Activated CD4-positive, alpha-beta memory T cell treated with anti-CD3 and anti-CD28 coated beads for 36 hours (primary cell): Measurements from ENCODE around the gene PLTP. TPM values are rescaled to one million over a fixed set of nuclear protein-coding genes. Genes with fewer than 3 reads are reported as not detected.

Source experiments
- CTCF ChIA-PET: fragments of 350-600 bp; sonication (Branson Sonifier 250); formaldehyde crosslinking; loops from one replicate; lab custom pipeline; 2021; ENCODE audit warnings: antibody characterized with exemption, inconsistent platforms; lab: Charles Lee
- POLR2A ChIA-PET: fragments of 350-600 bp; sonication (Branson Sonifier 250); formaldehyde crosslinking; loops from one replicate; lab custom pipeline; 2021; ENCODE audit warnings: antibody characterized with exemption; lab: Charles Lee
- DNase-seq: peaks from one replicate; pipeline ENCODE4 v3.0.0-alpha.2; 2020
- H3K27ac Mint-ChIP-seq: one replicate; pipeline ENCODE4 v1.8.0; 2021; ENCODE audit warnings: mixed read lengths
- H3K27me3 Mint-ChIP-seq: one replicate; pipeline ENCODE4 v1.8.0; 2021; ENCODE audit warnings: mixed read lengths
- H3K36me3 Mint-ChIP-seq: one replicate; pipeline ENCODE4 v1.8.0; 2021; ENCODE audit warnings: mixed read lengths
- H3K4me1 Mint-ChIP-seq: one replicate; pipeline ENCODE4 v1.8.0; 2021; ENCODE audit warnings: low read depth, mixed read lengths
- H3K4me3 Mint-ChIP-seq: one replicate; pipeline ENCODE4 v1.8.0; 2021; ENCODE audit warnings: mild to moderate bottlenecking, mixed read lengths
- H3K9me3 Mint-ChIP-seq: one replicate; pipeline ENCODE4 v1.8.0; 2021; ENCODE audit warnings: mixed read lengths
- intact Hi-C: fragments of 100-400 bp; cut with micrococcal nuclease; formaldehyde crosslinking; loops from one replicate; pipeline ENCODE4 v1.15.1; 2023
- total RNA-seq, 2 experiments: library from RNA; stranded (reverse); gene quantifications; one replicate each; pipeline ENCODE4 v1.2.3, GENCODE V29; 2021

The PLTP gene
- total RNA-seq, 2 experiments from 2014 or later = 9.4 to 9.5 TPM

DNA sequence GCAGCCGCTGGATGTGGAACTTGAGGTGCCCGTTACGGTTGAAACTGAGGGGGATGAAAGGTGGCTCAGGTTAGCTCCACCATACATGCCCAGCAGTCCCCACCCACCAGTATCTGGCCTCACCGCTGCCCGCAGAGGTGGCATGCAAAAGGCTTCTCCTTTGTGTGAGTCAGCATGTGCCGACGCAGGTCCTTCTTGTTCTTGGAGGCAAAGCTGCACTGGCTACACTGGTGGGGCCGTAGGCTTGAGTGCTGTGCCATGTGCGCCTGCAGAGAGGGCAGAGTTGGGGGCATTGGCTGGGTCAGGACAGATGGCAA, 38.3 kb upstream of the PLTP start:
- no peak overlapping the region for H3K4me3 Mint-ChIP-seq
- no peak for DNase-seq
- CTCF ChIA-PET = interaction anchor here (2.8 kb wide), 1 partner anchor 20 kb away, joined by 16 read pairs; no protein-coding TSS in a partner anchor
- no peaks in the 10 kb centered on the region for H3K27me3 Mint-ChIP-seq
- no peak overlapping the region for H3K27ac Mint-ChIP-seq
- H3K4me1 Mint-ChIP-seq = peaks cover 11% of the 10 kb centered on the region
- POLR2A ChIA-PET = interaction anchor here (0.8 to 2.1 kb wide), 3 partner anchors 8 to 13 kb away, joined by 3 to 10 read pairs (median 4); no protein-coding TSS in a partner anchor
- no peaks in the 10 kb centered on the region for H3K9me3 Mint-ChIP-seq
- intact Hi-C loops = no loop called here
- peaks cover 34% of the 10 kb centered on the region for H3K36me3 Mint-ChIP-seq

DNA sequence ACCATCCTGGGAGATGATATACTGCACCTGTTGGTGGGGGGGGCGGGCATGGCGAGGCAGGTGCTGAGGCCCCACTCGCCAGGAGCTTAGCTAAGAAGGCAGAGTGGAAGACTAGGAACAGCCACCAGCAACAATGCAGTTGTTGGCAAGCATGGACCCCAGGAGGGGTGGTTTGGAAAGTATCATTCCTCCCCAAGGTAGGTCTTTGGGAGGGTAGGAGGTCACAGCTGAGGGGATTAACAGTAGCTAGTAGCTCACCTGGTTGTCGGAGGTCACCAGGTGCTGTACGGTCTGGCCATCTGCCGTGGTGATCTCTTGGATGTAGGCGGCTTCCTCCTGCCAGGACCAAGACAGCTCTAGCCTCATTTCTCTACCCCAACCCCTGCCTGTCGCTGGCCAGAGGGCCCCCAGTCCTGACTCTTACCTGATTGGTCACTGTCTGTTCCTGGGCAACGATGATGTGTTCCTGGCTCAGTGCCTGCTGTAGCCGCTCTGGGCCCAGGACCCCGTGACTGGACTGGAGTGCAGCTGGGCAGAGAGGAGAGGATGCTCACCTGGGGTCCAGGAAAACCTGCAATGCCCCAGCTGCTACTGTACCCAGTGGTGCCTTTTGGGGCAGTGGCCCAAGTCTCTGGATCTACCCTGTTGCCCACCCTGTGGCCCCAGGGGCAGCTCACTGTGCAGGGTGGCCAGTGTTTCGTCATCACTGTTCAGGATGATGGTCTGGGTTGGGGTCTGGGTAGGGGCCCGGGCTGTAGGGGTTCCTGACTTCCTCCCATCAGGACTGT, 37.8 kb upstream of the PLTP start:
- no peak overlapping the region for H3K4me3 Mint-ChIP-seq
- no peak for DNase-seq
- no peaks in the 10 kb centered on the region for H3K27me3 Mint-ChIP-seq
- ChIA-PET CTCF (interaction anchor here (1.1 to 2.8 kb wide), 2 partner anchors 13 to 20 kb away, joined by 4 to 16 read pairs; no protein-coding TSS in a partner anchor), POLR2A (interaction anchor here (0.7 to 2.1 kb wide), 7 partner anchors 9 to 16 kb away, joined by 3 to 10 read pairs (median 4); no protein-coding TSS in a partner anchor)
- H3K27ac Mint-ChIP-seq = no peak overlapping the region
- intact Hi-C loops = no loop called here
- H3K36me3 Mint-ChIP-seq = peaks cover 38% of the 10 kb centered on the region
- no peaks in the 10 kb centered on the region for H3K9me3 Mint-ChIP-seq
- peaks cover 14% of the 10 kb centered on the region for H3K4me1 Mint-ChIP-seq

DNA sequence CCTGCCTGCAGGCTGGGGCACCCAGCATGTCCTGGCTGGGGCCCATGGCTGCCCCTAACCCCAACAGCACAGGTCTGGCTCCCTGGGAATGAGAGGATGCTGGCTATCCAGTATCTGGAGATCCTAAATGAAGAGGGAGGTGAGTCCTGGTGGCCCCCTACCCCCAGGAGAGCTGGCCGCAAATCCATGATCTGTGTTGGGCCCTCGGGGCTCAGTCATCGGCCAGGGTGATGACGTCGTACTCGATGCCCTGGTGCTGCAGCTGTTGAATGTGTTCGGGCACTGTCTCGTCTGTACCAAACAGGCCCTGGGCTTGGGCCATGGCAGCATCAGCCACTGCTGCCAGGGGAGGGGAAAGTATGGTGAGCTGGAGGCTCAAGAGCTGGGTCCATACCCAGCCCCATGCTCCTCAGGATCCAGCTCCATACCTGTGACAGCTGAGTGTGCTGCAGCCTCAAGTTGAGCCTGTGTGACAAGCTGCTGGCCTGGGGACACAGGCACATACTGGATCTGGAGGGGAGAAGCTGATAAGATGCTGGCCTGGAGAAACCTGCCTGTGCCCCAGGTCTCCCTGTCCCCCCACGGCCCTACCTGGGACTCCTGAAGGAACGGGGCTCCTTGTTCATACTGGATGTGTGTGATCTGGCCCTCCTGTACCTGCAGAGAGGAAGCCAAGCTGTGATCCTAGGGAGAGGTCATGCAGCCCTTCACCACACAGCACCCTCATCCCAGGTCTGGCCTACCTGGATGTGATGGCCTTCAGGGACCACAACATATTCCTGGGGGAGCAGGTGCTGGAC, 37.0 kb upstream of the PLTP start:
- H3K9me3 Mint-ChIP-seq = no peaks in the 10 kb centered on the region
- H3K27ac Mint-ChIP-seq = no peak overlapping the region
- H3K27me3 Mint-ChIP-seq = no peaks in the 10 kb centered on the region
- H3K4me3 Mint-ChIP-seq = no peak overlapping the region
- POLR2A ChIA-PET = interaction anchor here (0.7 to 2.1 kb wide), 6 partner anchors 9 to 16 kb away, joined by 3 to 10 read pairs (median 4); partner anchors contain the start of gene PCIF1
- CTCF ChIA-PET = interaction anchor here (0.7 to 2.8 kb wide), 3 partner anchors 11 to 21 kb away, joined by 3 to 16 read pairs (median 4); no protein-coding TSS in a partner anchor
- DNase-seq = no peak
- peaks cover 43% of the 10 kb centered on the region for H3K36me3 Mint-ChIP-seq
- intact Hi-C loops = no loop called here
- peaks cover 22% of the 10 kb centered on the region for H3K4me1 Mint-ChIP-seq

- peaks cover 28% of the 10 kb centered on the region for H3K4me1 Mint-ChIP-seq
- POLR2A ChIA-PET = interaction anchor here (1.0 to 2.1 kb wide), 4 partner anchors 10 to 17 kb away, joined by 3 to 10 read pairs (median 4); partner anchors contain the start of gene PCIF1
Observed at GRCh38 chr20:45948261-45948733, 36.3 kb upstream of the PLTP start.

DNA sequence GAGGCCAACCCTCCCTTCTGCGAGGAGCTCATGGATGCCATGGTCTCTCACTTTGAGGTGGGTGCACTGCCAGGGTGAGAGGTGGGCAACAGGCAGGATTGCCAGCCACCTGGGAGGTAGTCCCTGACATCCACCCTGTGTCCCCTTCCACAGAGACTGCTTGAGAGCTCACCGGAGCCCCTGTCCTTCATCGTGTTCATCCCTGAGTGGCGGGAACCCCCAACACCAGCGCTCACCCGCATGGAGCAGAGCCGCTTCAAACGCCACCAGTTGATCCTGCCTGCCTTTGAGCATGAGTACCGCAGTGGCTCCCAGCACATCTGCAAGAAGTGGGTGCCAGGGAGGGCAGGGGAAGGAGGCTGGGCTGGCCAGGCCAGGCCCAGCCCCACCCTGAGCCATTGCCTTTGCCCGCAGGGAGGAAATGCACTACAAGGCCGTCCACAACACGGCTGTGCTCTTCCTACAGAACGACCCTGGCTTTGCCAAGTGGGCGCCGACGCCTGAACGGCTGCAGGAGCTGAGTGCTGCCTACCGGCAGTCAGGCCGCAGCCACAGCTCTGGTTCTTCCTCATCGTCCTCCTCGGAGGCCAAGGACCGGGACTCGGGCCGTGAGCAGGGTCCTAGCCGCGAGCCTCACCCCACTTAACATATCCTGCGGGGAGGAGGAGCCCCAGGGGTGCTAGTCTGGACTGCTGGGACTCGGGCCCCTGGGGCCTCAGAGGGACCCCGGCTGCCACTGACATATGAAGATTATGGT, 35.3 kb upstream of the PLTP start:
- Mint-ChIP-seq H3K27me3 (no peaks in the 10 kb centered on the region), H3K9me3 (no peaks in the 10 kb centered on the region), H3K36me3 (peaks cover 49% of the 10 kb centered on the region), H3K27ac (peak overlapping the region; percentile 79), H3K4me1 (peaks cover 28% of the 10 kb centered on the region), H3K4me3 (no peak overlapping the region)
- DNase-seq = no peak
- intact Hi-C loops = no loop called here
- ChIA-PET POLR2A (interaction anchor here (1.1 kb wide), 1 partner anchor 12 kb away, joined by 3 read pairs; the partner anchor contains the start of gene PCIF1), CTCF (interaction anchor here (1.0 to 5.8 kb wide), 5 partner anchors 13 to 148 kb away, joined by 4 to 45 read pairs (median 13); partner anchors contain the start of gene PCIF1)

More at GRCh38 chr20:45948261-45948733, 36.3 kb upstream of the PLTP start:
- DNase-seq = no peak
- Mint-ChIP-seq H3K4me3 (no peak overlapping the region), H3K9me3 (no peaks in the 10 kb centered on the region), H3K36me3 (peaks cover 45% of the 10 kb centered on the region), H3K27me3 (no peaks in the 10 kb centered on the region), H3K27ac (no peak overlapping the region)
- CTCF ChIA-PET = interaction anchor here (2.8 kb wide), 1 partner anchor 22 kb away, joined by 16 read pairs; no protein-coding TSS in a partner anchor
- intact Hi-C loops = no loop called here

GRCh38 chr20:45946149-45946970, 34.4 kb upstream of the PLTP start:
- ChIA-PET POLR2A (interaction anchor here (1.2 kb wide), 1 partner anchor 12 kb away, joined by 3 read pairs; the partner anchor contains the start of gene PCIF1), CTCF (interaction anchor here (1.0 to 5.8 kb wide), 4 partner anchors 12 to 147 kb away, joined by 4 to 45 read pairs (median 10); partner anchors contain the start of gene PCIF1)
- Mint-ChIP-seq H3K27ac (peak overlapping the region; percentile 79), H3K27me3 (no peaks in the 10 kb centered on the region), H3K4me3 (no peak overlapping the region), H3K9me3 (no peaks in the 10 kb centered on the region), H3K4me1 (peaks cover 28% of the 10 kb centered on the region), H3K36me3 (peaks cover 42% of the 10 kb centered on the region)
- DNase-seq = peak; percentile 74
- intact Hi-C loops = no loop called here

- no peak for DNase-seq
- Mint-ChIP-seq H3K36me3 (peaks cover 42% of the 10 kb centered on the region), H3K9me3 (no peaks in the 10 kb centered on the region), H3K27ac (peak overlapping the region; percentile 79), H3K4me1 (peaks cover 28% of the 10 kb centered on the region), H3K4me3 (no peak overlapping the region), H3K27me3 (no peaks in the 10 kb centered on the region)
- intact Hi-C loops = loop anchor here (2.0 kb wide), 1 partner anchor 19 kb away; no protein-coding TSS in a partner anchor
- ChIA-PET CTCF (interaction anchor here (1.8 to 5.8 kb wide), 3 partner anchors 12 to 146 kb away, joined by 6 to 45 read pairs (median 13); partner anchors contain the start of gene PCIF1), POLR2A (interaction anchor here (1.0 to 3.1 kb wide), 3 partner anchors 11 to 24 kb away, joined by 3 to 14 read pairs (median 3); partner anchors contain the start of gene PCIF1)
Observed at GRCh38 chr20:45945678-45946148, 33.8 kb upstream of the PLTP start.

DNA sequence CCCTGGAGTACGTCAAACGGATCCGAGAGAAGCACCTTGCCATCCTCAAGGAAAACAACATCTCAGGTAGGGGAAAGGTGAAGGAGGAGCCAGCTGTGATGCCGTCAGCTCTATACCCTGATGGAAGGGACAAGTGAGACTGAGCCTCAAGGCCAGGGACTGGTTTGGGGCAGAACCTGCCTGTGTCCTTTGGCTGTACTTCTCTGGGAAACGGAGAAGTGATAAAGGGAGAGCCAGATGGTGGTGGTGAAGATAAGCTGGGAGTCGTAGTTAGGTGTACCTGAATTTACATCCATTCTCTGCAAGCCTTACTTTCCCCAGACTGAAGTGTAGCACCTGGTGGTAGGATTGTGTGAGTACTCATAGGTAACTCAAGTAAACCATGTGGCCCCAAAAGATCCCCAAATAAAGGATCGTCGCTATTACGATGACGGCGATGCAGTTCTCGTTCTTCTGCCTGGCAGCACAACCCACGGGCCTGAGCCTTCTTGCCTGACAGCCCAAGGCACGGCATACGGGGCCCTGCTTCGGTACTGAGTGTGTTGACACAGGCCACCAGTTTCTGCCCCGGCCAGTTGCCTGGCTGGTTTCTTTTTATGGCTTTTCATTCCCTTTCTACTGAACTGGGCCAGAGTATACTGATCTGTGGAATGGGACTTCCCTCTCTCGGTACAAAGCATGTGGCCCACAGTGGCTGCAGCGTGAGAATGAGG, 33.2 kb upstream of the PLTP start:
- H3K9me3 Mint-ChIP-seq = no peaks in the 10 kb centered on the region
- H3K27me3 Mint-ChIP-seq = no peaks in the 10 kb centered on the region
- ChIA-PET POLR2A (interaction anchor here (1.0 to 3.1 kb wide), 3 partner anchors 11 to 24 kb away, joined by 3 to 28 read pairs (median 14); partner anchors contain the start of gene PCIF1), CTCF (interaction anchor here (1.0 to 5.8 kb wide), 5 partner anchors 21 to 146 kb away, joined by 3 to 45 read pairs (median 5); no protein-coding TSS in a partner anchor)
- no peak for DNase-seq
- H3K27ac Mint-ChIP-seq = peak overlapping the region; percentile 91
- H3K4me1 Mint-ChIP-seq = peaks cover 28% of the 10 kb centered on the region
- no peak overlapping the region for H3K4me3 Mint-ChIP-seq
- H3K36me3 Mint-ChIP-seq = peaks cover 45% of the 10 kb centered on the region
- intact Hi-C loops = loop anchor here (2.0 kb wide), 1 partner anchor 20 kb away; no protein-coding TSS in a partner anchor

GRCh38 chr20:45944151-45944964, 32.4 kb upstream of the PLTP start:
- intact Hi-C loops = loop anchor here (2.0 kb wide), 1 partner anchor 20 kb away; no protein-coding TSS in a partner anchor

More at GRCh38 chr20:45944151-45944964, 32.4 kb upstream of the PLTP start:
- peaks cover 28% of the 10 kb centered on the region for H3K4me1 Mint-ChIP-seq
- ChIA-PET CTCF (interaction anchor here (0.7 to 5.8 kb wide), 7 partner anchors 11 to 145 kb away, joined by 3 to 45 read pairs (median 5); no protein-coding TSS in a partner anchor), POLR2A (interaction anchor here (0.6 to 3.1 kb wide), 4 partner anchors 10 to 54 kb away, joined by 3 to 28 read pairs (median 8); partner anchors contain the start of gene PCIF1)
- no peak for DNase-seq
- no peaks in the 10 kb centered on the region for H3K27me3 Mint-ChIP-seq
- peak overlapping the region; percentile 91 for H3K27ac Mint-ChIP-seq
- H3K9me3 Mint-ChIP-seq = no peaks in the 10 kb centered on the region
- no peak overlapping the region for H3K4me3 Mint-ChIP-seq
- H3K36me3 Mint-ChIP-seq = peaks cover 50% of the 10 kb centered on the region
